Trophoblast cell (in vitro differentiated cells and primary cell): Measurements from ENCODE around the gene MRPL32.

Source experiments
- DNase-seq, 2 donors: peaks; one replicate each; pipeline ENCODE4 v3.0.0-alpha.2; 2016
- H2AFZ ChIP-seq: 2 replicates; pipeline ENCODE4 v1.6.1; 2013; ENCODE audit warnings: low read length, moderate library complexity, mild to moderate bottlenecking; ENCODE audit not compliant: insufficient read depth, poor library complexity
- H2AK5ac ChIP-seq: 2 replicates; pipeline ENCODE4 v1.6.1; 2013; ENCODE audit warnings: mild to moderate bottlenecking, low read length
- H2BK120ac ChIP-seq: 2 replicates; pipeline ENCODE4 v1.6.1; 2013; ENCODE audit warnings: low read length, mild to moderate bottlenecking, moderate library complexity; ENCODE audit not compliant: insufficient read depth, poor library complexity
- H2BK12ac ChIP-seq: 2 replicates; pipeline ENCODE4 v1.6.1; 2013; ENCODE audit warnings: mild to moderate bottlenecking, low read length, moderate library complexity
- H2BK5ac ChIP-seq: 2 replicates; pipeline ENCODE4 v1.6.1; 2013; ENCODE audit warnings: low read length, low read depth, moderate library complexity, mild to moderate bottlenecking; ENCODE audit not compliant: poor library complexity
- H3K14ac ChIP-seq: 2 replicates; pipeline ENCODE4 v1.6.1; 2013; ENCODE audit warnings: mild to moderate bottlenecking, low read length
- H3K18ac ChIP-seq: 2 replicates; pipeline ENCODE4 v1.6.1; 2013; ENCODE audit warnings: mild to moderate bottlenecking, low read length
- H3K23ac ChIP-seq: 2 replicates; pipeline ENCODE4 v1.6.1; 2013; ENCODE audit warnings: low read length
- H3K27ac ChIP-seq: 2 replicates; pipeline ENCODE4 v1.5.1; 2013; ENCODE audit warnings: low read depth, mild to moderate bottlenecking, inconsistent platforms, low read length, moderate library complexity
- H3K27me3 ChIP-seq: 2 replicates; pipeline ENCODE4 v1.6.1; 2013; ENCODE audit warnings: inconsistent platforms, mild to moderate bottlenecking, low read length, moderate library complexity; ENCODE audit not compliant: insufficient read depth
- H3K36me3 ChIP-seq, 2 experiments: 1 replicate in 1 of 2; 2 replicates in 1 of 2; pipeline ENCODE4 v1.6.1; 2013; ENCODE audit warnings: low read length in 2 of 2, mild to moderate bottlenecking in 2 of 2, moderate library complexity in 1 of 2; ENCODE audit not compliant: insufficient read depth in 2 of 2, control insufficient read depth in 1 of 2
- H3K4ac ChIP-seq: 2 replicates; pipeline ENCODE4 v1.6.1; 2013; ENCODE audit warnings: low read depth, mild to moderate bottlenecking, low read length, moderate library complexity
- H3K4me1 ChIP-seq, 2 experiments: 1 replicate in 1 of 2; 2 replicates in 1 of 2; pipeline ENCODE4 v1.6.1; 2013; ENCODE audit warnings: low read length in 2 of 2, mild to moderate bottlenecking in 2 of 2, moderate library complexity in 1 of 2; ENCODE audit not compliant: insufficient read depth in 2 of 2, control insufficient read depth in 1 of 2
- H3K4me2 ChIP-seq: 2 replicates; pipeline ENCODE4 v1.6.1; 2013; ENCODE audit warnings: inconsistent platforms, mild to moderate bottlenecking, low read length, moderate library complexity
- H3K4me3 ChIP-seq: 2 replicates; pipeline ENCODE4 v1.5.1; 2013; ENCODE audit warnings: mild to moderate bottlenecking, low read depth, low read length, inconsistent platforms
- H3K79me1 ChIP-seq: one replicate; pipeline ENCODE4 v1.6.1; 2013; ENCODE audit warnings: low read length
- H3K79me2 ChIP-seq: 2 replicates; pipeline ENCODE4 v1.6.1; 2013; ENCODE audit warnings: low read length, mild to moderate bottlenecking; ENCODE audit not compliant: control insufficient read depth, insufficient read depth, poor library complexity
- H3K9ac ChIP-seq: 2 replicates; pipeline ENCODE4 v1.6.1; 2013; ENCODE audit warnings: mild to moderate bottlenecking, low read length
- H3K9me3 ChIP-seq: 2 replicates; pipeline ENCODE4 v1.6.1; 2013; ENCODE audit warnings: low read depth, mild to moderate bottlenecking, control low read depth, inconsistent platforms, low read length; ENCODE audit not compliant: insufficient read depth
- H4K12ac ChIP-seq: 2 replicates; pipeline ENCODE4 v1.6.1; 2013; ENCODE audit warnings: low read depth, mild to moderate bottlenecking, low read length, moderate library complexity
- H4K8ac ChIP-seq: 2 replicates; pipeline ENCODE4 v1.6.1; 2013; ENCODE audit warnings: low read depth, mild to moderate bottlenecking, low read length, moderate library complexity
- H4K91ac ChIP-seq: one replicate; pipeline ENCODE4 v1.6.1; 2013; ENCODE audit warnings: low read depth, mild to moderate bottlenecking, low read length, moderate library complexity
- WGBS: extraction: QIAGEN DNeasy Blood & Tissue Kit; methylation state at CpG from one replicate; pipeline ENCODE4 v1.1.7; 2013; ENCODE audit warnings: missing lambda C conversion rate; ENCODE audit not compliant: insufficient read length, insufficient coverage; ENCODE audit errors: extremely low coverage; 5-methylcytosine and 5-hydroxymethylcytosine counted together

MRPL32 gene

DNA sequence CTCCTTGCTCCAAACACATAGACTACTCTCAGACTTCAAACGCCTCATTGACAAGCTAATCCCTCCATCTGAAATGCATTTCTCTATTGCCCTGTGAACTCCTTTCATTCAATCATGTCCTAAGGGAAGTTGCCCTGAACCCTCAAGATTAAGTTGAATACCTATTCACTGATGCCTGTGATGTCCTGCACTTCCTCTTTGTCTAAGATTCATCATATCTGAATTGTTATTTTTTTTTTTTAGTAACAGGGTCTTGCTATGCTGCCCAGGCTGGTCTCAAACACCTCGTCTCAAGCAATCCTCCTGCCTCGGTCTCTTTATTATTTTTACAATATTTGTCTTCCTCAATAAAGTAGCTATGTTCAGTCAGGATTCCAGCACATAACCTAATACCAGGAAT, 3.4 kb upstream of the MRPL32 start:
- no peak for DNase-seq
- Histone ChIP-seq H3K4me3 (no peak overlapping the region), H3K27me3 (no peaks in the 10 kb centered on the region), H4K12ac (no peak overlapping the region), H2BK12ac (no peak overlapping the region), H2BK120ac (no peak overlapping the region), H3K79me2 (peaks cover 13% of the 10 kb centered on the region), H3K4ac (peak overlapping the region; percentile 24), H2BK5ac (no peak overlapping the region), H3K14ac (no peak overlapping the region), H3K36me3 (peaks cover 4 to 9% of the 10 kb centered on the region in 2 experiments), H3K9me3 (no peaks in the 10 kb centered on the region), H2AK5ac (no peak overlapping the region), H3K79me1 (peaks cover 5% of the 10 kb centered on the region), H3K9ac (no peak overlapping the region), H3K18ac (no peak overlapping the region), H3K27ac (no peak overlapping the region), H3K4me1 (no peaks in the 10 kb centered on the region), H4K91ac (no peak overlapping the region), H2AFZ (no peak overlapping the region), H3K4me2 (no peak overlapping the region), H4K8ac (no peak overlapping the region), H3K23ac (no peak overlapping the region)
- WGBS = no CpG with 5 or more reads among the region's 3 CpGs

DNA sequence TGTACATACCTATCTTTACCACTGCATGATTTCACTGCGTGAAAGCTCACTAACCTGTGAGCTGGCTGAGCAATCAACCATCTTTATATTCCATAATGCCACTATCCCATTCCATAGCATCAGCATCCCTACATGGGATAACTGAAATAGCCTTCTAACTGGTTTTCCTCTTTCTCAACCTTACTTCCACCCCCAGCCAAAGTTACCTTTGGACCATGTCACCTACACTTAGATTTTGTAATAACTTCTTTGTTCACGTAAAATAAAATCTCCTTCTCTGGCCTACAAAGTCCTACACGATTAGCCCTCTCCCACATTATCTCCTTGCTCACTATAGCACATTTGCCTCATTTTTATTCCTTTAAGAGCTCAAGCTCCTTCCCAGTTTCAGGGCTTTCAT, 2.7 kb upstream of the MRPL32 start:
- WGBS = no CpG with 5 or more reads among the region's 3 CpGs
- H2AFZ ChIP-seq = no peak overlapping the region
- H2BK120ac ChIP-seq = no peak overlapping the region
- no peak for DNase-seq
- no peak overlapping the region for H3K9ac ChIP-seq
- H3K4ac ChIP-seq = peak overlapping the region; percentile 94
- H3K36me3 ChIP-seq = peaks cover 4 to 9% of the 10 kb centered on the region in 2 experiments
- H3K14ac ChIP-seq = no peak overlapping the region
- H3K4me2 ChIP-seq = no peak overlapping the region
- H3K27ac ChIP-seq = no peak overlapping the region
- peaks cover 5% of the 10 kb centered on the region for H3K79me1 ChIP-seq
- no peak overlapping the region for H4K8ac ChIP-seq
- no peak overlapping the region for H2AK5ac ChIP-seq
- H4K12ac ChIP-seq = no peak overlapping the region
- H3K18ac ChIP-seq = no peak overlapping the region
- no peaks in the 10 kb centered on the region for H3K27me3 ChIP-seq
- H4K91ac ChIP-seq = no peak overlapping the region
- H3K79me2 ChIP-seq = peaks cover 13% of the 10 kb centered on the region
- no peak overlapping the region for H3K23ac ChIP-seq
- no peak overlapping the region for H2BK5ac ChIP-seq
- H3K9me3 ChIP-seq = no peaks in the 10 kb centered on the region
- H3K4me1 ChIP-seq = no peaks in the 10 kb centered on the region
- H2BK12ac ChIP-seq = no peak overlapping the region
- no peak overlapping the region for H3K4me3 ChIP-seq

DNA sequence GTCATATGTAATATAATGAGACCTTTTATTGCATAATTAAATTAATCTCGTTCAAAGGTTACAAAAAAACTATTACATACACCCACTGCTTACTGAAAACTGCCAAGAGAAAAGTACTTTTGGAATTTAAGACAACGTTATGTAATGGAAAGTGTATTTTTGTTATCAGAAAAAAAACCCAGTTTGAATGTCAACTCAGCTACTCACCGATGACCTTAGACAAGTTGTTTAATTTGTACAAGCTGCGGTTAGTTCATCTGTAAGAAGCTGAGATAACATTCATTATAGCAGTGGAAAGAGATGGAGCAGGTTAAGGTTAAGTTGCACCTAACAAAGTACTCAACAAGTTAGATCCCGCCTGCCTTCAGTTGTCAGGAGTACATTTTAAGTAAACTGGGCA, 1.3 kb upstream of the MRPL32 start:
- Histone ChIP-seq H2BK12ac (no peak overlapping the region), H3K27me3 (no peaks in the 10 kb centered on the region), H3K14ac (no peak overlapping the region), H3K4me1 (no peaks in the 10 kb centered on the region), H2BK120ac (no peak overlapping the region), H3K4me2 (peak overlapping the region; percentile 91), H4K12ac (no peak overlapping the region), H2BK5ac (no peak overlapping the region), H3K4me3 (no peak overlapping the region), H3K36me3 (peaks cover 0 to 7% of the 10 kb centered on the region in 2 experiments), H4K91ac (no peak overlapping the region), H2AK5ac (no peak overlapping the region), H3K18ac (no peak overlapping the region), H3K79me2 (peaks cover 13% of the 10 kb centered on the region), H2AFZ (no peak overlapping the region), H3K4ac (peak overlapping the region; percentile 92), H3K9me3 (no peaks in the 10 kb centered on the region), H3K23ac (no peak overlapping the region), H4K8ac (no peak overlapping the region), H3K79me1 (peaks cover 5% of the 10 kb centered on the region), H3K9ac (no peak overlapping the region), H3K27ac (no peak overlapping the region)
- DNase-seq = no peak
- no CpG with 5 or more reads among the region's 5 CpGs for whole genome bisulfite sequencing

DNA sequence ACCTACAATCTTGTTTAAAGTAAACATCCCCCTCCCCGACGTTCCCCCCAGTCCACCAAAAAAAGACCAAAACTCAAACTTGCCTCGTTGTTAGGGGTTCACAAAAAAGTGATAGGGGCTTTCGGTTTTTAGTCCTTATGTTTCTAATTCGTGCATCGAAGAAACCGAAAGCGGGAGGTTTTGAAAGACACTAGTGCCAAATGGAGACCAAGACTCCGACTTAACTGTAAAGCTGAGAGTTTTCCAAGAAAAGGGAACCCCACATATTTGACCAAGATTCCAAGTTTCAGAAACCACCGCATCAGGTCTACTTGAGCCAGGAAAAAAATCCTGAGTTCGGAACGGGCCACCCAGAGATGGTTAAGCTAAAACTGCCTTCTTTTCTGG, 736 bp upstream of the MRPL32 start:
- H3K9me3 ChIP-seq = no peaks in the 10 kb centered on the region
- H2BK12ac ChIP-seq = no peak overlapping the region
- no peaks in the 10 kb centered on the region for H3K4me1 ChIP-seq
- H3K27ac ChIP-seq = no peak overlapping the region
- H3K4ac ChIP-seq = peak overlapping the region; percentile 92
- DNase-seq = peak in 1 of 2 donors; percentile 22
- H4K91ac ChIP-seq = peak overlapping the region; percentile 23
- peak overlapping the region; percentile 60 for H4K8ac ChIP-seq
- no peak overlapping the region for H2AK5ac ChIP-seq
- H3K9ac ChIP-seq = peak overlapping the region; percentile 86
- peak overlapping the region; percentile 91 for H3K4me2 ChIP-seq
- H3K23ac ChIP-seq = no peak overlapping the region
- H3K79me1 ChIP-seq = peaks cover 5% of the 10 kb centered on the region
- H3K14ac ChIP-seq = peak overlapping the region; percentile 20
- no peaks in the 10 kb centered on the region for H3K27me3 ChIP-seq
- peak overlapping the region; percentile 41 for H2AFZ ChIP-seq
- peak overlapping the region; percentile 14 for H4K12ac ChIP-seq
- peak overlapping the region; percentile 80 for H3K4me3 ChIP-seq
- H2BK5ac ChIP-seq = peak overlapping the region; percentile 3
- H3K36me3 ChIP-seq = peaks cover 0 to 7% of the 10 kb centered on the region in 2 experiments
- H2BK120ac ChIP-seq = no peak overlapping the region
- no CpG with 5 or more reads among the region's 12 CpGs for WGBS
- no peak overlapping the region for H3K18ac ChIP-seq
- peaks cover 13% of the 10 kb centered on the region for H3K79me2 ChIP-seq
